HCEC 1CT (cell line): ENCODE results near the gene OR4N2.
"Not testable (repeated sequence)": the region's sequence is repeated elsewhere in the genome, so short reads cannot be mapped to it uniquely, and the experiment has no call there.

ENCODE experiments used
- DNase-seq: peaks from one replicate; pipeline ENCODE4 v3.0.0-alpha.2; 2017

OR4N2 gene, protein sequence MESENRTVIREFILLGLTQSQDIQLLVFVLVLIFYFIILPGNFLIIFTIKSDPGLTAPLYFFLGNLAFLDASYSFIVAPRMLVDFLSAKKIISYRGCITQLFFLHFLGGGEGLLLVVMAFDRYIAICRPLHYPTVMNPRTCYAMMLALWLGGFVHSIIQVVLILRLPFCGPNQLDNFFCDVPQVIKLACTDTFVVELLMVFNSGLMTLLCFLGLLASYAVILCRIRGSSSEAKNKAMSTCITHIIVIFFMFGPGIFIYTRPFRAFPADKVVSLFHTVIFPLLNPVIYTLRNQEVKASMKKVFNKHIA

GRCh38 chr14:19803470-19803869 lies at the start of gene OR4N2:
OR4N2 (plus strand) TSS chr14:19803770; CDS start chr14:19827449, 23,679 bp downstream.
- DNase-seq = not testable (repeated sequence)

GRCh38 chr14:19754172-19754571 lies 49.4 kb upstream of the OR4N2 start:
- DNase-seq = no peak

DNA sequence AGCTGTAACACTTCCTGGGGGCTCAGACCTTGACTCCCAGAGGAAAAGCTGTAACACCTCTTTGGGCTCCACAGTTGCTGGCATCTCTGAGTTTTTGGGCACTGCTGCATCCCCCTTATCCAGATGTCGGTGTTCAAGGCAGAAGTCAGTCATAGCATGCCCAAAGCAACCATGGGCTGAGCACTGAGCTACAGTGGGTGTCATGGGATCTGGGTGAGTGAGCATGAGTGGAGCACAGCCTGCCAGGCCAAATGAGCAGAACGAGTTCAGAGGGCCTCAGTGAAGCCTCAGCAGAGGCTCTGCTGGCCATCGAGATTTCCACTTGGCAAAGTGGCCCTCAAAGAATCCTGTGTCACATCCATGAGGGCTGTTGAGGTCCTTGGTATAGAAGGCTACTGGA lies 32.1 kb upstream of the OR4N2 start:
- DNase-seq = not testable (repeated sequence)

GRCh38 chr14:19771895-19772430 lies 31.6 kb upstream of the OR4N2 start:
- DNase-seq = no peak

DNA sequence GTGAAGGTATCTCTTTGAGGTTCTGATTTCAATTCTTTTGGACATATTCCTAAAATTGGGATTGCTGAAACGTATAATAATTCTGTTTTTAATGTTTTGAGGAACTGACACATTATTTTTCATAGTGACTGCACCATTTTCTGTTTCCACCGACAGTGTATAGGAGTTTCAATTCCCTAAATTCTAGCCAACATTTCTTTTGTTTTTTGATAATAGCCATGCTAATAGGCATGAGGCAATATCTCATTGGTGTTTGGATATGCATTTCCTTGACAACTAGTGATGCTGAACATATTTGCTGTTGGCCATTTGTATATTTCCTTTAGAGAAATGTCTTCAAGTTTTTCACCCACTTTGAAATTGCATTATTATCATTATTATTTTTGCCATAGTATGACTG lies 31.1 kb upstream of the OR4N2 start:
- DNase-seq = not testable (repeated sequence)

GRCh38 chr14:19773204-19773603 lies 30.4 kb upstream of the OR4N2 start, which contains the start of gene OR4M1:
OR4M1 (plus strand) TSS chr14:19773504; CDS start chr14:19780323, 6,819 bp downstream.
- not testable (repeated sequence) for DNase-seq

- no peak for DNase-seq
Measured at GRCh38 chr14:19775587-19775986, 28.0 kb upstream of the OR4N2 start.

DNA sequence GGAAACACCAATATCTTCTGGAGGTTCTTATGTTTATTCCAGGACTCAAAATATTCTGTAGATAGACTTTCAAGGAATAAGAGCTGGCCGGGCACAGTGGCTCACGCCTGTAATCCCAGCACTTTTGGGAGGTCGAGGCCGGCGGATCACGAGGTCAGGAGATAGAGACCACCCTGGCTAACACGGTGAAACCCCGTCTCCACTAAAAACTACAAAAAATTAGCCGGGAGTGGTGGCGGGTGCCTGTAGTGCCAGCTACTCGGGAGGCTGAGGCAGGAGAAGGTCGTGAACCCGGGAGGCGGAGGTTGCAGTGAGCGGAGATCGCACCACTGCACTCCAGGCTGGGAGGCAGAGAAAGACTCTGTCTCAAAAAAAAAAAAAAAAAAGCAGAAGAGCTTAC lies 17.7 kb upstream of the OR4N2 start:
- not testable (repeated sequence) for DNase-seq

DNA sequence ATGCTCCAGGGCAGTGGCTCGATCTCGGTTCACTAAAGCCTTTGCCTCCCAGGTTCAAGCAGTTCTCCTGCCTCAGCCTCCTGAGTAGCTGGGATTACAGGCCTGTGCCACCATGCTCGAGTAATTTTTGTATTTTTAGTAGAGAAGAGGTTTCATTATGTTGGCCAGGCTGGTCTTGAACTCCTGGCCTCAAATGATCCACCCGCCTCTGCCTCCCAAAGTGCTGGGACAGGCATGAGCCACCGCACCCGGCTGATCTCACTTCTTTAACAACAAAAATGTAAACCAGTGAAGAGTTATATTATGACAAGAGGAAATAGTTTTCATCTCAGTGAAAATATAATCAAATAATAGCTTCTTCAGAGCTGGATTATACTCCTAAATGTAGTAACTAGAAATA lies 16.3 kb upstream of the OR4N2 start:
- DNase-seq = not testable (repeated sequence)

DNA sequence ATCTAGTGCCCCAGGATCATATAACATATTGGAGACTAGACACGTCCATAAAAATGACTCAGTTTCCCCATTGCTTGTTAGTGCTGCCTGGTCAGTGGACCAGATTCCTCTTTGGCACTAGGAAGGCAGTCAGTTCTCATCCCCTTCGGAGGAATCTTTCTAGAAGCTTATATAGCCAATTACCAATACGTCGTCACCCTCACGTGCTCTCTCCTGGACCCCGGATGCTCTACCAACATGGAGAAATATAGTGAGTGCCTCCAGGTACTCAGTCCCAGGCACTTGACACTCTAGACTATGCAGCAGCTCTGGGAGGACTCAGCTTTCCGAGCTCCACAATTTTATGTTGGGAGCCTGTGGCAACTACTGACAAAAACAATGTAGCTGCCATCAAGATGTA lies 15.4 kb upstream of the OR4N2 start:
- DNase-seq = not testable (repeated sequence)

DNA sequence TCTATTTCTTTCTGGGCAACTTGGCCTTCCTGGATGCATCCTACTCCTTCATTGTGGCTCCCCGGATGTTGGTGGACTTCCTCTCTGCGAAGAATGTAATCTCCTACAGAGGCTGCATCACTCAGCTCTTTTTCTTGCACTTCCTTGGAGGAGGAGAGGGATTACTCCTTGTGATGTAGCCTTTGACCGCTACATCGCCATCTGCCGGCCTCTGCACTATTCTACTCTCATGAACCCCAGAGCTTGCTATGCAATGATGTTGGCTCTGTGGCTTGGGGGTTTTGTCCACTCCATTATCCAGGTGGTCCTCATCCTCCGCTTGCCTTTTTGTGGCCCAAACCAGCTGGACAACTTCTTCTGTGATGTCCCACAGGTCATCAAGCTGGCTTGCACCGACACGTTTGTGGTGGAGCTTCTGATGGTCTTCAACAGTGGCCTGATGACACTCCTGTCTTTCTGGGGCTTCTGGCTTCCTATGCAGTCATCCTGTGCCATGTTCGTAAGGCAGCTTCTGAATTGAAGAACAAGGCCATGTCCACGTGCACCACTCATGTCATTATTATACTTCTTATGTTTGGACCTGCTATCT lies 7.0 kb upstream of the OR4N2 start:
- DNase-seq = not testable (repeated sequence)

- DNase-seq = no peak
Measured at GRCh38 chr14:19799880-19800279, 3.7 kb upstream of the OR4N2 start.

- no peak for DNase-seq
Measured at GRCh38 chr14:19800282-19801117, 3.1 kb upstream of the OR4N2 start.

DNA sequence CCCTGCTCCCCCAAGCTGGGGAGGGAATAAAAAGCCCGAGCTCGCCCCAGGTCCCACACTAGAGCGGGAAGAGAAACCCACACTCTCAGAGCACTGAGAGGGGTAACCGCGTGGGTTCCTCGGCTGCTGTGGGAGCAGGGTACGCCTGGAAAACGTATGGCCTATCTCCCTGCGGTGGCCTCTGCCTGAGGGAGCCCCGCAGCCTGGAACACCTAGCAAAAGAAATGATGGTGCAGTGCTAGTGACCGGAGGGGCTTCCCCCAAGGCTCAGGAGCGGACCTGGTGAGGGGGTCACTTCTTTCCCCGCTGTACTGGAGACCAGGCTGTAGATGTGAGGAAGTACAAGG lies 2.5 kb upstream of the OR4N2 start:
- DNase-seq = no peak

GRCh38 chr14:19813171-19813920 lies 9.8 kb downstream of the OR4N2 start:
- DNase-seq = not testable (repeated sequence)

DNA sequence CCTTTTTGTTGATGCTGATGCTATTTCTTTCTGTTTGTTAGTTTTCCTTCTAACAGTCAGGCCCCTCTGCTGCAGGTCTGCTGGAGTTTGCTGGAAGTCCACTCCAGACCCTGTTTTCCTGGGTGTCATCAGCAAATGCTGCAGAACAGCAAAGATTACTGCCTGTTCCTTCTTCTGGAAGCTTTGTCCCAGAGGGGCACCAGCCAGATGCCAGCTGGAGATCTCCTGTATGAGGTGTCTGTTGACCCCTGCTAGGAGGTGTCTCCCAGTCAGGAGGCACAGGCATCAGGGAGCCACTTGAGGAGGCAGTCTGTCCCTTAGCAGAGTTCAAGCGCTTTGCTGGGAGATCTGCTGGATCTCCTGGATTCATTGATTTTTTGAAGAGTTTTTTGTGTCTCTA lies 16.3 kb downstream of the OR4N2 start:
- DNase-seq = not testable (repeated sequence)

DNA sequence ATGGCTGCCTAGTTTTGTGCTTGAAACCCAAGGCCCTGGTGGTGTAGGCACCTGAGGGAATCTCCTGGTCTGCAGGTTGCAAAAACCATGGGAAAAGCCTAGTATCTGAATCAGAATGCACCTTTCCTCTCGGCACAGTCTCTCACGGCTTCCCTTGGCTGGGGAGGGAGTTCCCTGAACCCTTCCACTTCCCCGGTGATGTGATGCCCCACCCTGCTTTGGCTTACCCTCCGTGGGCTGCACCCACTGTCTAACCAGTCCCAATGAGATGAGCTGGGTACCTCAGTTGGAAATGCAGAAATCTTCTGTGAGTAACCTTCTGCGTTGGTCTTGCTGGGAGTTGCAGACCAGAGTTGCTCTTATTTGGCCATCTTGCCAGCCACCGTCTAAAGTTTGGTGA lies 17.4 kb downstream of the OR4N2 start:
- not testable (repeated sequence) for DNase-seq

DNA sequence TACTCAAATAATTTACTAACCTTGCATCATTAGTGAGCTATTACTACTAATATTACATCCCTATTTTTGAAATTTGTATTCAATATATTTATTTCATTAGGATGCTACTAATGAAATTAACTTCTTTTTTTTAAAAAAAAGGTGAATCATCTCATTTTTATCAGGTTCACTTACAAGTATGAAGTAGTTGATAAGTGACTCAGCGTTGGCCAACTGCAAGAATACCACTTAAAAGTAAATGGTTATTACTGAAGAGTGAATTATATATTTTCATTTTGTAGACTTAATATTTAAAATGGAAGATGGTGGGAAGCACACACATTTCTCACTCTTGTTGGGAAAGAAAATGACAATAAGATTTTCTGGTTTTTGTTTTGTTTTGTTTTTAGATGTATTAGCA lies 19.6 kb downstream of the OR4N2 start:
- no peak for DNase-seq

DNA sequence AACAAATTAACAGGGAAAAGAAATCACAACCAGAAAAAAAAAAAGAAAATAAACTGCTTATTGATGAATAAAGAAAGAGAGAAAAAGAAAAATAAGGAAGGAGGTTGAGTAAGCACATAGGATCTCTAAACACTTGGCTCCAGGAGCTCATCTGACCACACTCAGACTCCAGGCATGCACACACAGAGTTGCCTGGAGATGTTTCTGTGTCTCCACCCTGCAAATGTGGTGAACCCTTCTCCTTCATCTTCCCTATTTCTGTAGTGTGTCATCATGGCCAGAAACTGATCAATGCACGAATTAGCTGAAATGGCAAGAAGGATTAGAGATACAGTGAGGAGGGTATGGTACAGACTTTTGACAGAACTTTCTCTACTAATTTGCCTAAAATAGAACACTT lies 20.2 kb downstream of the OR4N2 start:
- DNase-seq = no peak

DNA sequence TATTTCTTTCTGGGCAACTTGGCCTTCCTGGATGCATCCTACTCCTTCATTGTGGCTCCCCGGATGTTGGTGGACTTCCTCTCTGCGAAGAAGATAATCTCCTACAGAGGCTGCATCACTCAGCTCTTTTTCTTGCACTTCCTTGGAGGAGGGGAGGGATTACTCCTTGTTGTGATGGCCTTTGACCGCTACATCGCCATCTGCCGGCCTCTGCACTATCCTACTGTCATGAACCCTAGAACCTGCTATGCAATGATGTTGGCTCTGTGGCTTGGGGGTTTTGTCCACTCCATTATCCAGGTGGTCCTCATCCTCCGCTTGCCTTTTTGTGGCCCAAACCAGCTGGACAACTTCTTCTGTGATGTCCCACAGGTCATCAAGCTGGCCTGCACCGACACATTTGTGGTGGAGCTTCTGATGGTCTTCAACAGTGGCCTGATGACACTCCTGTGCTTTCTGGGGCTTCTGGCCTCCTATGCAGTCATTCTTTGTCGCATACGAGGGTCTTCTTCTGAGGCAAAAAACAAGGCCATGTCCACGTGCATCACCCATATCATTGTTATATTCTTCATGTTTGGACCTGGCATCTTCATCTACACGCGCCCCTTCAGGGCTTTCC lies 24.2 kb downstream of the OR4N2 start:
- not testable (repeated sequence) for DNase-seq

DNA sequence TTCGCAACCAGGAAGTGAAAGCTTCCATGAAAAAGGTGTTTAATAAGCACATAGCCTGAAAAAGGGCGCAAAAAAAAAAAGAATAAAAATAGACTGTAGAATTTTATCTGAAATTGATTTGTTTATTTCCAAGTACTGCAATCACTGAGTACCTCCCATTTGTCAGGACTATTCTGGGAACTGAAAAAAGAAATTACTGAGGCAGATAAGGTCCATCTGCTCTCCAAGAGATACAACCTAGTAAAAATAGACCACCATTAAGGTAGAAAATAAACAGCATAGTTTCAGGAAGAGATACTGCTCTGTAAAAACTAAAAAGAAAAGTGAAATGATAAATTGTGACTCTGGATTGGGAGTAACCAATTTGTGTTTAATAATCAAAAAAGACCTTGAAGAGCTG lies 24.7 kb downstream of the OR4N2 start:
- DNase-seq = no peak

- DNase-seq = not testable (repeated sequence)
Measured at GRCh38 chr14:19834203-19834848, 30.8 kb downstream of the OR4N2 start.
